Rectal smooth muscle tissue (tissue), 1 donor: ENCODE measurements around the gene PCBP3.
"Not testable (repeated sequence)": the region's sequence is repeated elsewhere in the genome, so short reads cannot be mapped to it uniquely, and the experiment has no call there.

Experiments
- H3K27ac ChIP-seq: one replicate; pipeline ENCODE4 v1.7.0; 2013; ENCODE audit warnings: low read depth, low read length, inconsistent platforms
- H3K27me3 ChIP-seq: one replicate; pipeline ENCODE4 v1.7.0; 2013; ENCODE audit warnings: low read length; ENCODE audit not compliant: control insufficient read depth, insufficient read depth
- H3K36me3 ChIP-seq: one replicate; pipeline ENCODE4 v1.7.0; 2013; ENCODE audit warnings: low read length; ENCODE audit not compliant: control insufficient read depth, insufficient read depth
- H3K4me1 ChIP-seq: one replicate; pipeline ENCODE4 v1.7.0; 2013; ENCODE audit warnings: low read length; ENCODE audit not compliant: control insufficient read depth, insufficient read depth
- H3K4me3 ChIP-seq: one replicate; pipeline ENCODE4 v1.7.0; 2013; ENCODE audit warnings: low read length
- H3K9ac ChIP-seq: one replicate; pipeline ENCODE4 v1.7.0; 2013; ENCODE audit warnings: low read length

Gene PCBP3

DNA sequence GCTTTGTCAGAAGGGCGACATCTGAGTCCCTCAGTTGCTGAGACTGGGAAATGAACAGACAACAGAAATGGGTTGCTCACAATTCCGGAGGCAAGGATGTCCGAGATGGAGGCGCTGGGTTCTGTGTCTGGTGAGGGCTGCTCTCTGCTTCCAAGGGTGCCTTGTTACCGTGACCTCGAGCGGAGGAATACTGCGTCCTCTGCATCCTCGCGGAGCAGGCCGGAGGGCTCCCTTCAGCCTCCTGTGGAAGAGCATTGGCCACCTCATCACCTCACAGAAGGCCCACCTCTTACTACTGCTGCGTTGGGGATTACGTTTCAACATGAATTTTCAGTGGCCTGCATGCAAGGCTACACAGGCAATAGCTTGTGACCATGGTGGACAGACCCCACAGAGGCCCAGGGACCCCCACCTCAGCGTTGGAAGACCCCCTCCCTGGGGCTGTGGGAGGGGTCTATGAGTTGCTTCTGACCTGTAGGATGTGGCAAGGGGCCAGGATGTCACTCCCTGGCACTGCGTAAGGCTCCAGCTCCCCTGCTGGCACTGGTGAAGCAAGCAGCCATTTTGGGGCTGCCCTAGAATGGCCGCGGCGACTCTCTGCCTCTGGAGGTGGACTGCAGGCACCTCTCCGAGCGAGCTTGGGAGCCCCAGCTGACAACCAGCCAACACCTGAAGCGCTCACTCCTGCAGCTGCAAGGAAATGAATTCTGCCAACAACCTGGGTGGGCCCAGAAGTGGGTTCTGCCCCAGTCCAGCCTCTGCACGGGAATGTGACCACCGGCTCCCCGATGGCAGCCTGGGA lies 301.7 kb downstream of the PCBP3 start:
- no peak overlapping the region for H3K4me3 ChIP-seq
- no peaks in the 10 kb centered on the region for H3K4me1 ChIP-seq
- no peaks in the 10 kb centered on the region for H3K36me3 ChIP-seq
- no peaks in the 10 kb centered on the region for H3K27me3 ChIP-seq
- H3K27ac ChIP-seq = peak overlapping the region; percentile 9
- no peak overlapping the region for H3K9ac ChIP-seq

GRCh38 chr21:45945868-45946210 lies 302.3 kb downstream of the PCBP3 start:
- H3K4me1 ChIP-seq = peaks cover 1% of the 10 kb centered on the region
- H3K27ac ChIP-seq = peak overlapping the region; percentile 9
- no peak overlapping the region for H3K9ac ChIP-seq
- no peaks in the 10 kb centered on the region for H3K27me3 ChIP-seq
- no peaks in the 10 kb centered on the region for H3K36me3 ChIP-seq
- H3K4me3 ChIP-seq = no peak overlapping the region

- H3K9ac ChIP-seq = no peak overlapping the region
- no peaks in the 10 kb centered on the region for H3K27me3 ChIP-seq
- no peak overlapping the region for H3K27ac ChIP-seq
- H3K4me3 ChIP-seq = no peak overlapping the region
- no peaks in the 10 kb centered on the region for H3K36me3 ChIP-seq
- peaks cover 6% of the 10 kb centered on the region for H3K4me1 ChIP-seq
These were observed 303.8 kb downstream of the PCBP3 start for GRCh38 chr21:45947296-45947695.

DNA sequence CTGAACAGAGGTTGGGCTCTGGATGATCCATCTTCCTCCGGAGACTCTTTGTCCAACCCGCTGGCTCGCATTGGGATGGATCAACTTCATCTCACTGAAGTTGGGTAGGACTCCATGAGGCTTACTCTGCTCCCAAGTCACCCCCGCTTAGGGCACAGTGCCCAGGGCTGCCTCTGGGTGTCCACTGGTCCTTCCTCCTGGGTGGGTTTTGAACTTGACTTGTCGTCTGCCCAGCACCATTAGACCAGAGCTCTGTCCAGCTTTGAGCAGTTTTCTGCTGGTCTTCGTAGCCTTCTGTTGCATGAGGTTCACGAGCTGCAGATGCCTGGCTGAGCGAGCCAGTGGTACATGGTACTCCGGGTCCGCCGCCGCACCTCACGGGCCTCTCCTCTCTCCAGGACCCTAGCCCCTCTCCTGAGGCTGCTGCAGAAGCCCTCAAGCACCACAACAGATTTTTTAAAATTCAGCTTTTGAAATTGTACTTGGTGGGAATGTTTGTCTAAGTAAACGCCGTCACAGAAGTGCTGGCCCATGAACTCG lies 304.3 kb downstream of the PCBP3 start:
- Histone ChIP-seq H3K27me3 (no peaks in the 10 kb centered on the region), H3K27ac (no peak overlapping the region), H3K4me3 (no peak overlapping the region), H3K4me1 (peaks cover 6% of the 10 kb centered on the region), H3K36me3 (no peaks in the 10 kb centered on the region), H3K9ac (no peak overlapping the region)

DNA sequence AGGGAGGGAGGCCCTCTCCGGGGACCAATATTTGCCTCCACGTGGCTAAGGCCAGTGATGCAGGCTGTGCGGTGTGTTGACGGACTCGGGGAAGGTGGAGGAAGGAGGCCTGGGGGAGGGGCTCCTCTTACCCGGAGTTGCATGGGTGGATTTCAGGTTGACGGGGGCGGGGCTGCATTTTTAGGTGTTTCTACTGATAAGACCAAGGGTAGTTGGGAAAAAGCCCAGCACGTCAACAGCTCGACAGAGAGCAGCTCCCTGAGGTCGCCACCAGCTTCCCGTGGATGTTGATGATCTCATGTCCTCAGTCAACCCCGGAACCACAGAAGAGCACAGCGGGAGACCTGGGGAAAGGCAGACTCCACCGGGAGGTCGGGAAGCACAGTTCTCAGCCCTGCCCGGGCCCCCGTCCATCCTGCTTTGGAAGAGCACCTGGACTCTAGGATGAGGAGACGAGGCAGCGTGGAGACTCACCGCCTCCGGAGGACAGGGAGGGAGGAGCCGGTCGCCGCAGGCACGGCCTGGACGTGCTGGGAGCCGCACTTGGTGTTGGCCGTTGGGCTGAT lies 305.1 kb downstream of the PCBP3 start:
- Histone ChIP-seq H3K4me1 (peaks cover 10% of the 10 kb centered on the region), H3K9ac (no peak overlapping the region), H3K36me3 (no peaks in the 10 kb centered on the region), H3K4me3 (no peak overlapping the region), H3K27me3 (no peaks in the 10 kb centered on the region), H3K27ac (no peak overlapping the region)

GRCh38 chr21:45949928-45950739 lies 306.6 kb downstream of the PCBP3 start:
- Histone ChIP-seq H3K27me3 (no peaks in the 10 kb centered on the region), H3K36me3 (no peaks in the 10 kb centered on the region), H3K9ac (no peak overlapping the region), H3K4me1 (peaks cover 19% of the 10 kb centered on the region), H3K4me3 (no peak overlapping the region), H3K27ac (no peak overlapping the region)

DNA sequence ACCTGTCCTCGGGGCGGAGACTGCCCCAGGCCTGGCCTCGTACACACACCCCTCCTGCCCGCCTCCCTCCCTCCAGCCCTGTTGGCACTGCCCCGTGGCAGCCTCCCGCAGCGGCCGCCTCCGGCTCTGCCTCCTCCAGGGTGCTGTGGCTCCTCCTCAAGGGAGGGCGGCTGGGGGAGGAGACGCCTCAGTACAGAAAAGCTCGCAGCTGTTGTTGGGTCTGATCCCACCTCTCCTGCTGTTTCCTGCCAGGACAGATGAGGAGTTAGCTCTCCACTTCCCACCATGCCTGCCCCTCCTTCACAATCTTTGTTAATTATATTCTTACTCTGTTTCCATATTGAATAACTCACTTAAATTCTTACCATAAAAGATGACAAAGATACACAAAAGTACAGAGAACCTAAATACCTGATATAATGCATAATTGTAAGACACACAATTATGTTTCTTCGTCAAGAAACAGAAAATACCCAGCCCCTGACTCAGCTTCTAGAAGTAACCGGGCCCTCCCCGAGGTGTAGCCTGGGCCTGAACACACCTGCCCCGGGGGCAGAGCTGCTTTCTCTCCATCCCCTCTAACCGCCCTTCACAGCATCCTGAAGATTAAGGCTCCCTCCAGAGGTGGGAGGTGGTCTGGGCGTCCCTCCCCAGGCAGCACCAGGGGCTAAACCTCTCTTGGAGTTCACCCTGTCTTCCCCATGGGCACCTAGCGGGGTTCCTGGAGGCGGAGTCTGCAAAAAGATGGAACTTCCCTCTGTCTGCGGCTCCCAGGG lies 307.4 kb downstream of the PCBP3 start:
- H3K27ac ChIP-seq = no peak overlapping the region
- no peaks in the 10 kb centered on the region for H3K27me3 ChIP-seq
- H3K4me3 ChIP-seq = no peak overlapping the region
- no peaks in the 10 kb centered on the region for H3K36me3 ChIP-seq
- no peak overlapping the region for H3K9ac ChIP-seq
- H3K4me1 ChIP-seq = peaks cover 19% of the 10 kb centered on the region

DNA sequence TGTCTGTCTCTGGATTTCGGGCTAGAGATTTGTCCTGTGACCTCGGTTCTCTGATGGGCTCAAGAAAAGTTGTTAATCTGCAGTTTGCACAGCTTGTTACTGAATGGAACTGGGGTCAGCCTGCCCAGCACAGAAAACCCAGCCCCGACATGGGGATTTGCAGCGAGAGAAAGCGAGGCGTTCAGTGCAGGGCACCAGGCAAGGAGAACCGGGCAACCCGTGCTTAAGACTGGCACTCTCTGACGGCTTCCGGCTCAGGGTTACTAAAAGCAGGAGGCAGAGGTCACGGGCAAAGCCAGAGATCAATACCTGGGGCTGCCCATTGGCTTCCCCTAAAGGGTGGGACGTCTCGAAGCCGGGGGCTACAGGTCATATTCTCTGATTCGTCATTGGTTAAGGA lies 308.2 kb downstream of the PCBP3 start:
- no peak overlapping the region for H3K27ac ChIP-seq
- H3K9ac ChIP-seq = no peak overlapping the region
- peaks cover 19% of the 10 kb centered on the region for H3K4me1 ChIP-seq
- H3K27me3 ChIP-seq = no peaks in the 10 kb centered on the region
- no peak overlapping the region for H3K4me3 ChIP-seq
- H3K36me3 ChIP-seq = no peaks in the 10 kb centered on the region

DNA sequence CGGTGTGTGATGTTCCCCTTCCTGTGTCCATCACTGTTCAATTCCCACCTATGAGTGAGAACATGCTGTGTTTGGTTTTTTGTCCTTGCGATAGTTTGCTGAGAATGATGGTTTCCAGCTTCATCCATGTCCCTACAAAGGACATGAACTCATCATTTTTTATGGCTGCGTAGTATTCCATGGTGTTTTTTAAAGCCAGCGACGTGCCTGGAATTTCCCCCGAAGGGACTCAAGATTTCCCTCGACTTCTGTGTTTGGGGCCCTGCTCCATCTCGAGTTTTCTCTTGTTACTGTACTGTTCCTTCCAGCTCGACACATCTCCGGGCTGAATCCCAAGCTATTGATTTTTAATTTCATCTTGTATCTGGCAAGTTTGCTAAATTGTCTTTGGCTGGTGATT lies 309.0 kb downstream of the PCBP3 start:
- not testable (repeated sequence) for H3K9ac ChIP-seq, H3K27me3 ChIP-seq, H3K4me3 ChIP-seq, H3K36me3 ChIP-seq
- Histone ChIP-seq H3K4me1 (peaks cover 19% of the 10 kb centered on the region), H3K27ac (peak overlapping the region; percentile 92)

GRCh38 chr21:45952974-45953373 lies 309.4 kb downstream of the PCBP3 start:
- Histone ChIP-seq H3K4me1 (peaks cover 19% of the 10 kb centered on the region), H3K36me3 (no peaks in the 10 kb centered on the region), H3K4me3 (no peak overlapping the region), H3K27me3 (no peaks in the 10 kb centered on the region), H3K27ac (peak overlapping the region; percentile 92), H3K9ac (no peak overlapping the region)

DNA sequence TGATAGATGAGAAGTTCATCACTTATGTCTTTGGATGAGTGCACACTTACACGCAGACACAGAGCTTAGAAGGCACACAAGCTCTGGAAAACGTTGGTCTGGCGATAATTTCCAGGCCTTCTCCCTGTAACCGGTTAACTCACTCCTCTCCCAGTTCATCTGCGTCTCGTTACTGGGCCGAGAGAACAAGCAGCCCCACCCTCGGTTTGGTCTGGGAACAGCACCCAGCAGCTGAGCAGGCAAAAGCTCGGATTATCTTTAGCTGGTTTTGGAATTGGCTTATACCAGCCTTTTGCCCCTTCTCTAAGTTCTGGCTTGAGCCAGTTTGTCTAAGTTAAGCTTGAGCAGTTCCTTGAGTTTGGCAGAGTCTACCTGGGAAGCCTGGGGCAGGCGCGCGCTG lies 310.7 kb downstream of the PCBP3 start:
- Histone ChIP-seq H3K36me3 (no peaks in the 10 kb centered on the region), H3K4me3 (peak overlapping the region; percentile 21), H3K9ac (peak overlapping the region; percentile 57), H3K27me3 (no peaks in the 10 kb centered on the region), H3K4me1 (peaks cover 19% of the 10 kb centered on the region), H3K27ac (peak overlapping the region; percentile 92)

GRCh38 chr21:45954921-45955320 lies 311.4 kb downstream of the PCBP3 start:
- H3K27ac ChIP-seq = no peak overlapping the region
- H3K9ac ChIP-seq = no peak overlapping the region
- H3K27me3 ChIP-seq = no peaks in the 10 kb centered on the region
- no peak overlapping the region for H3K4me3 ChIP-seq
- peaks cover 19% of the 10 kb centered on the region for H3K4me1 ChIP-seq
- no peaks in the 10 kb centered on the region for H3K36me3 ChIP-seq
